Subcutaneous adipose tissue (tissue), 4 donors: ENCODE measurements around the gene CRYBG3. TPM values are rescaled to one million over a fixed set of nuclear protein-coding genes. Genes with fewer than 3 reads are reported as not detected.

Experiments
- CTCF ChIP-seq: fragments of 450-650 bp; IDR thresholded peaks from one replicate; pipeline ENCODE4 v1.5.1; 2016; ENCODE audit warnings: low read depth, mild to moderate bottlenecking, control low read depth, antibody characterized with exemption, moderate library complexity
- total RNA-seq, 4 donors: library from RNA; depleted of rRNA; stranded (reverse); fragments of >200 nt; gene quantifications; one replicate each; pipeline ENCODE4 v1.1.0, GENCODE V29; 2016

Gene CRYBG3
- 10 to 100 TPM; 42.3 to 52.0 (median 47.7) TPM for total RNA-seq

- TF ChIP-seq CTCF: no peak
Observed at GRCh38 chr3:97821774-97822358, at the start of gene CRYBG3. Gene CRYBG3 (plus strand): TSS chr3:97822011. CDS start chr3:97822207, 196 bp downstream.

GRCh38 chr3:97772926-97773325 is 48.9 kb upstream of the CRYBG3 start:
- no peak for TF ChIP-seq CTCF

- TF ChIP-seq CTCF: no peak
Observed at GRCh38 chr3:97778152-97778551, 43.7 kb upstream of the CRYBG3 start.

GRCh38 chr3:97793420-97794019 is 28.3 kb upstream of the CRYBG3 start:
- TF ChIP-seq CTCF: no peak

- no peak for TF ChIP-seq CTCF
Observed at GRCh38 chr3:97795951-97796350, 25.9 kb upstream of the CRYBG3 start.

GRCh38 chr3:97804471-97804870 is 17.3 kb upstream of the CRYBG3 start:
- no peak for TF ChIP-seq CTCF

- no peak for TF ChIP-seq CTCF
Observed at GRCh38 chr3:97810779-97811390, 10.9 kb upstream of the CRYBG3 start.
